Measurements from ENCODE around the gene MYO1D. TPM values are rescaled to one million over a fixed set of nuclear protein-coding genes. Genes with fewer than 3 reads are reported as not detected.
"Not testable (repeated sequence)": the region's sequence is repeated elsewhere in the genome, so short reads cannot be mapped to it uniquely, and the experiment has no call there.

The MYO1D gene
- total and polyA plus RNA-seq, 5 donors from 2014 or later = 1.5 to 8.2 (median 2.7) TPM

GRCh38 chr17:32822996-32823395, 53.9 kb downstream of the MYO1D start:
- no peaks in the 10 kb centered on the region for H3K9me3 ChIP-seq (ENCODE audit: control insufficient read depth in 2 of 2, low read length in 2 of 2)
- H3K27ac ChIP-seq (ENCODE audit: insufficient read depth, low read length, poor library complexity, severe bottlenecking) = no peak overlapping the region
- Mint-ChIP-seq H3K4me1 (peaks cover 0 to 9% (median 4%) of the 10 kb centered on the region in 4 donors), H3K27ac (no peak overlapping the region), H3K27me3 (peaks cover 34% of the 10 kb centered on the region), H3K4me3 (no peak overlapping the region), H3K9me3 (no peaks in the 10 kb centered on the region), H3K36me3 (no peaks in the 10 kb centered on the region)
- H3K4me1 ChIP-seq (ENCODE audit: control insufficient read depth, insufficient read depth, low read length, poor library complexity, severe bottlenecking) = no peaks in the 10 kb centered on the region
- no peaks in the 10 kb centered on the region for H3K36me3 ChIP-seq (ENCODE audit: control insufficient read depth, insufficient read depth, low read length)
- H3K27me3 ChIP-seq (ENCODE audit: control insufficient read depth, insufficient read depth, low read length) = peaks cover 13% of the 10 kb centered on the region
- ATAC-seq (ENCODE audit: low read depth in 2 of 2) (no peak), DNase-seq (no peak)
- no peak overlapping the region for H3K4me3 ChIP-seq (ENCODE audit: low read depth, low read length)

GRCh38 chr17:32821987-32822934, 54.7 kb downstream of the MYO1D start:
- not testable (repeated sequence) for H3K27ac ChIP-seq (ENCODE audit: insufficient read depth, low read length, poor library complexity, severe bottlenecking); H3K9me3 Mint-ChIP-seq; H3K9me3 ChIP-seq (ENCODE audit: control insufficient read depth in 2 of 2, low read length in 2 of 2); H3K4me3 ChIP-seq (ENCODE audit: low read depth, low read length); H3K4me1 Mint-ChIP-seq; H3K27ac Mint-ChIP-seq; ATAC-seq (ENCODE audit: low read depth in 2 of 2); H3K4me3 Mint-ChIP-seq; H3K36me3 ChIP-seq (ENCODE audit: control insufficient read depth, insufficient read depth, low read length); H3K4me1 ChIP-seq (ENCODE audit: control insufficient read depth, insufficient read depth, low read length, poor library complexity, severe bottlenecking); H3K36me3 Mint-ChIP-seq
- H3K27me3 ChIP-seq (ENCODE audit: control insufficient read depth, insufficient read depth, low read length) = peaks cover 13% of the 10 kb centered on the region
- peaks cover 34% of the 10 kb centered on the region for H3K27me3 Mint-ChIP-seq
- DNase-seq = peak in 1 of 3 donors; percentile 8

- peak overlapping the region in 1 of 3 donors; percentile 50 for H3K27ac Mint-ChIP-seq
- peaks cover 0 to 5% (median 2%) of the 10 kb centered on the region in 4 donors for H3K4me1 Mint-ChIP-seq
- H3K27me3 Mint-ChIP-seq = peaks cover 37% of the 10 kb centered on the region
- peaks cover 13% of the 10 kb centered on the region for H3K27me3 ChIP-seq (ENCODE audit: control insufficient read depth, insufficient read depth, low read length)
- no peaks in the 10 kb centered on the region for H3K36me3 Mint-ChIP-seq
- no peaks in the 10 kb centered on the region for H3K36me3 ChIP-seq (ENCODE audit: control insufficient read depth, insufficient read depth, low read length)
- ATAC-seq (ENCODE audit: low read depth in 2 of 2) (no peak), DNase-seq (no peak)
- no peak overlapping the region for H3K27ac ChIP-seq (ENCODE audit: insufficient read depth, low read length, poor library complexity, severe bottlenecking)
- H3K9me3 ChIP-seq (ENCODE audit: control insufficient read depth in 2 of 2, low read length in 2 of 2) = no peaks in the 10 kb centered on the region
- no peaks in the 10 kb centered on the region for H3K4me1 ChIP-seq (ENCODE audit: control insufficient read depth, insufficient read depth, low read length, poor library complexity, severe bottlenecking)
- no peaks in the 10 kb centered on the region for H3K9me3 Mint-ChIP-seq
- H3K4me3 ChIP-seq (ENCODE audit: low read depth, low read length) = no peak overlapping the region
- no peak overlapping the region for H3K4me3 Mint-ChIP-seq
These were observed 56.5 kb downstream of the MYO1D start for GRCh38 chr17:32820440-32820839.

GRCh38 chr17:32819787-32820186, 57.1 kb downstream of the MYO1D start:
- no peak for ATAC-seq (ENCODE audit: low read depth in 2 of 2)
- no peak overlapping the region for H3K27ac ChIP-seq (ENCODE audit: insufficient read depth, low read length, poor library complexity, severe bottlenecking)
- no peaks in the 10 kb centered on the region for H3K9me3 ChIP-seq (ENCODE audit: control insufficient read depth in 2 of 2, low read length in 2 of 2)
- H3K27me3 ChIP-seq (ENCODE audit: control insufficient read depth, insufficient read depth, low read length) = peaks cover 10% of the 10 kb centered on the region
- no peaks in the 10 kb centered on the region for H3K36me3 ChIP-seq (ENCODE audit: control insufficient read depth, insufficient read depth, low read length)
- H3K27ac Mint-ChIP-seq = no peak overlapping the region
- H3K9me3 Mint-ChIP-seq = no peaks in the 10 kb centered on the region
- no peak overlapping the region for H3K4me3 Mint-ChIP-seq
- peaks cover 33% of the 10 kb centered on the region for H3K27me3 Mint-ChIP-seq
- DNase-seq = no peak
- H3K36me3 Mint-ChIP-seq = no peaks in the 10 kb centered on the region
- no peaks in the 10 kb centered on the region for H3K4me1 ChIP-seq (ENCODE audit: control insufficient read depth, insufficient read depth, low read length, poor library complexity, severe bottlenecking)
- peaks cover 0 to 5% (median 2%) of the 10 kb centered on the region in 4 donors for H3K4me1 Mint-ChIP-seq
- no peak overlapping the region for H3K4me3 ChIP-seq (ENCODE audit: low read depth, low read length)

GRCh38 chr17:32819035-32819434, 57.9 kb downstream of the MYO1D start:
- no peak for DNase-seq
- H3K27ac Mint-ChIP-seq = no peak overlapping the region
- H3K36me3 Mint-ChIP-seq = no peaks in the 10 kb centered on the region
- no peak overlapping the region for H3K4me3 Mint-ChIP-seq
- H3K4me1 Mint-ChIP-seq = peaks cover 0 to 5% (median under 1%) of the 10 kb centered on the region in 4 donors
- Histone ChIP-seq H3K4me1 (ENCODE audit: control insufficient read depth, insufficient read depth, low read length, poor library complexity, severe bottlenecking) (no peaks in the 10 kb centered on the region), H3K9me3 (ENCODE audit: control insufficient read depth in 2 of 2, low read length in 2 of 2) (no peaks in the 10 kb centered on the region), H3K27me3 (ENCODE audit: control insufficient read depth, insufficient read depth, low read length) (peaks cover 6% of the 10 kb centered on the region), H3K27ac (ENCODE audit: insufficient read depth, low read length, poor library complexity, severe bottlenecking) (no peak overlapping the region), H3K4me3 (ENCODE audit: low read depth, low read length) (no peak overlapping the region), H3K36me3 (ENCODE audit: control insufficient read depth, insufficient read depth, low read length) (no peaks in the 10 kb centered on the region)
- H3K9me3 Mint-ChIP-seq = no peaks in the 10 kb centered on the region
- no peak for ATAC-seq (ENCODE audit: low read depth in 2 of 2)
- peaks cover 25% of the 10 kb centered on the region for H3K27me3 Mint-ChIP-seq

- Mint-ChIP-seq H3K27ac (no peak overlapping the region), H3K9me3 (no peaks in the 10 kb centered on the region), H3K27me3 (peaks cover 16% of the 10 kb centered on the region), H3K4me1 (peaks cover 0 to 2% (median 0%) of the 10 kb centered on the region in 4 donors), H3K36me3 (no peaks in the 10 kb centered on the region), H3K4me3 (no peak overlapping the region)
- Histone ChIP-seq H3K36me3 (ENCODE audit: control insufficient read depth, insufficient read depth, low read length) (no peaks in the 10 kb centered on the region), H3K27me3 (ENCODE audit: control insufficient read depth, insufficient read depth, low read length) (no peaks in the 10 kb centered on the region), H3K27ac (ENCODE audit: insufficient read depth, low read length, poor library complexity, severe bottlenecking) (no peak overlapping the region), H3K4me3 (ENCODE audit: low read depth, low read length) (no peak overlapping the region), H3K4me1 (ENCODE audit: control insufficient read depth, insufficient read depth, low read length, poor library complexity, severe bottlenecking) (no peaks in the 10 kb centered on the region), H3K9me3 (ENCODE audit: control insufficient read depth in 2 of 2, low read length in 2 of 2) (no peaks in the 10 kb centered on the region)
- DNase-seq = no peak
- no peak for ATAC-seq (ENCODE audit: low read depth in 2 of 2)
These were observed 61.5 kb downstream of the MYO1D start for GRCh38 chr17:32815460-32815859.

GRCh38 chr17:32814836-32815235, 62.1 kb downstream of the MYO1D start:
- Mint-ChIP-seq H3K9me3 (no peaks in the 10 kb centered on the region), H3K27me3 (peaks cover 16% of the 10 kb centered on the region), H3K36me3 (peaks cover 3% of the 10 kb centered on the region), H3K4me1 (peaks cover 0 to 3% (median 0%) of the 10 kb centered on the region in 4 donors), H3K27ac (no peak overlapping the region), H3K4me3 (no peak overlapping the region)
- no peak for ATAC-seq (ENCODE audit: low read depth in 2 of 2)
- no peaks in the 10 kb centered on the region for H3K9me3 ChIP-seq (ENCODE audit: control insufficient read depth in 2 of 2, low read length in 2 of 2)
- no peaks in the 10 kb centered on the region for H3K27me3 ChIP-seq (ENCODE audit: control insufficient read depth, insufficient read depth, low read length)
- H3K4me1 ChIP-seq (ENCODE audit: control insufficient read depth, insufficient read depth, low read length, poor library complexity, severe bottlenecking) = no peaks in the 10 kb centered on the region
- H3K36me3 ChIP-seq (ENCODE audit: control insufficient read depth, insufficient read depth, low read length) = no peaks in the 10 kb centered on the region
- no peak overlapping the region for H3K4me3 ChIP-seq (ENCODE audit: low read depth, low read length)
- no peak overlapping the region for H3K27ac ChIP-seq (ENCODE audit: insufficient read depth, low read length, poor library complexity, severe bottlenecking)
- no peak for DNase-seq

GRCh38 chr17:32813021-32813420, 63.9 kb downstream of the MYO1D start:
- Histone ChIP-seq H3K27ac (ENCODE audit: insufficient read depth, low read length, poor library complexity, severe bottlenecking) (no peak overlapping the region), H3K4me3 (ENCODE audit: low read depth, low read length) (no peak overlapping the region), H3K36me3 (ENCODE audit: control insufficient read depth, insufficient read depth, low read length) (no peaks in the 10 kb centered on the region), H3K9me3 (ENCODE audit: control insufficient read depth in 2 of 2, low read length in 2 of 2) (no peaks in the 10 kb centered on the region), H3K4me1 (ENCODE audit: control insufficient read depth, insufficient read depth, low read length, poor library complexity, severe bottlenecking) (no peaks in the 10 kb centered on the region), H3K27me3 (ENCODE audit: control insufficient read depth, insufficient read depth, low read length) (no peaks in the 10 kb centered on the region)
- H3K9me3 Mint-ChIP-seq = no peaks in the 10 kb centered on the region
- peaks cover 4% of the 10 kb centered on the region for H3K36me3 Mint-ChIP-seq
- no peak overlapping the region for H3K4me3 Mint-ChIP-seq
- peaks cover 10% of the 10 kb centered on the region for H3K27me3 Mint-ChIP-seq
- DNase-seq (no peak), ATAC-seq (ENCODE audit: low read depth in 2 of 2) (no peak)
- H3K4me1 Mint-ChIP-seq = peaks cover 0 to 5% (median 0%) of the 10 kb centered on the region in 4 donors
- H3K27ac Mint-ChIP-seq = no peak overlapping the region
